Measurements from ENCODE around the gene ABCA7.

- no peak for TF ChIP-seq CTCF (conservative IDR thresholded peaks at IDR 0.05 in 1 of 2, IDR thresholded peaks at IDR 0.05 in 1 of 2; ENCODE audit: extremely low read depth in 1 of 2, insufficient read depth in 1 of 2, low read depth in 1 of 2, low read length in 2 of 2)
- TF ChIP-seq EZH2 (IDR thresholded peaks at IDR 0.05; ENCODE audit: borderline replicate concordance, low read length) = no peak
These were observed 33.1 kb upstream of the ABCA7 start for GRCh38 chr19:1006711-1007398.

Measured in mammary epithelial cell (primary cell).